ENCODE results near the gene CDKN1A.
"Not testable (repeated sequence)": the region's sequence is repeated elsewhere in the genome, so short reads cannot be mapped to it uniquely, and the experiment has no call there.

Gene CDKN1A

GRCh38 chr6:36695414-36695813 lies 16.9 kb downstream of the CDKN1A start:
- no peak for DNase-seq (ENCODE audit: low read depth in 2 of 2)

- no peak for DNase-seq (ENCODE audit: low read depth in 2 of 2)
These were observed 19.0 kb downstream of the CDKN1A start, which contains the start of gene RAB44 for GRCh38 chr6:36697481-36697903. Gene RAB44 (plus strand): TSS chr6:36697826. CDS start chr6:36704236, 6,410 bp downstream.

DNA sequence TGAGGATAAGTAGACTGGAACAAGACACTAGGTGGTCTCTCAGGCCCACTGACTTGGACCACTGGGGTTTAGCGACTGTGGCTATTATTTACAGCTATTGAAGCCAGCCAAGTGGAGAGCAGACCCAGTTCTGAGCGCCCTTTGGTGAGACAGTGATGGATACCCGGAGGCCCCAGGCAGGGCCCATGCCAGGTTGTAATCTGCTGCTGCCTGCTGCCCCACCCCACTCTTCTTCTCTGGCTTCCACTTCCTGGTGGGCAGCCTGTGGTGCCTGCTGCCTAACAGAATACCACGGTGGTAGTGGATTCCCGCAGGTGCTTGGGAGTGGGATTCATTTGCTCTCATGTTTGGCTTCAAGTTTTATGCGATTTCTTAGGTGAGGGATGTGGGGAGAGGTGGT lies 19.7 kb downstream of the CDKN1A start:
- DNase-seq (ENCODE audit: low read depth in 2 of 2) = no peak

DNA sequence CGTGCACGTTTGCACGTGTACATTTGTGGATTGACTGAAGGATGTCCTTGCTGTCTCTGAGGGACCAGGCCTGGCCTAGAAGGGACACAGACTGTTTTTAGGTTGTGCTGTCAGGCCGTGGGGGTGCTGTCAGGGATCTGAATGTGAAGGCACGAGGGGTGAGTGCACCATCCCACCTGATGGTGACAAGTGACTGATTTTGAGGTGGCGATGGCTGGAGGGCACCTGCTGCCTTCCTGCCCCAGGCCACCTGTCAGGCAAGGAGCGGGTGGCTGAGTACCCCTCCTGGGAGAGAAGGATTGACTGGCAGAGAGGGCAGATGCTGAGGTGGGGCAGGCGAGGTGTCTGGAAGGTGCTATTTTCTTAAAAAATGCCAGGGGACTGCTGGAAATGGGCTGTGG lies 20.4 kb downstream of the CDKN1A start:
- no peak for DNase-seq (ENCODE audit: low read depth in 2 of 2)

- no peak for DNase-seq (ENCODE audit: low read depth in 2 of 2)
These were observed 20.8 kb downstream of the CDKN1A start for GRCh38 chr6:36699348-36699747.

GRCh38 chr6:36700071-36700812 lies 21.7 kb downstream of the CDKN1A start:
- no peak for DNase-seq (ENCODE audit: low read depth in 2 of 2)

DNA sequence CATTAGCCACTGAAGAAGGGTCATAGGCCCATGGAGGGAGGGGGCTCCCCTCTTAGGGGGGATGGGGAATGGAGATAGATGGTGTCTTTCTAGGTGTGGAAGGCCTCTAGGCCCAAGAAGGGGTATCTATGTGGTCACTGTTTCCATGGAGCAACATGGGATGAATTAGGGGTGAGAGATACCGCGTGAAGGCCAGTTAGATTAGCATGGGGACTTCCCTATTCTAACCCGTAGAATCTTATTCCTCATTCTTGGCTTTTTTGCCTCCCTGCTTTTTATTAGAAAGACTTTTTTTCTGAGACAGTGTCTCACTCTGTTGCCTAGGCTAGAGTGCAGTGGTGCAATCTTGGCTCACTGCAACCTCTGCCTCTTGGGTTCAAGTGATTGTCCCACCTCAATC lies 22.3 kb downstream of the CDKN1A start:
- no peak for DNase-seq (ENCODE audit: low read depth in 2 of 2)

- DNase-seq (ENCODE audit: low read depth in 2 of 2) = no peak
These were observed 23.0 kb downstream of the CDKN1A start for GRCh38 chr6:36701401-36701991.

GRCh38 chr6:36702656-36703055 lies 24.1 kb downstream of the CDKN1A start:
- no peak for DNase-seq (ENCODE audit: low read depth in 2 of 2)

- DNase-seq (ENCODE audit: low read depth in 2 of 2) = no peak
These were observed 24.6 kb downstream of the CDKN1A start for GRCh38 chr6:36703081-36703606.

GRCh38 chr6:36703982-36704381 lies 25.5 kb downstream of the CDKN1A start:
- no peak for DNase-seq (ENCODE audit: low read depth in 2 of 2)

- DNase-seq (ENCODE audit: low read depth in 2 of 2) = not testable (repeated sequence)
These were observed 26.6 kb downstream of the CDKN1A start for GRCh38 chr6:36704961-36705577.

DNA sequence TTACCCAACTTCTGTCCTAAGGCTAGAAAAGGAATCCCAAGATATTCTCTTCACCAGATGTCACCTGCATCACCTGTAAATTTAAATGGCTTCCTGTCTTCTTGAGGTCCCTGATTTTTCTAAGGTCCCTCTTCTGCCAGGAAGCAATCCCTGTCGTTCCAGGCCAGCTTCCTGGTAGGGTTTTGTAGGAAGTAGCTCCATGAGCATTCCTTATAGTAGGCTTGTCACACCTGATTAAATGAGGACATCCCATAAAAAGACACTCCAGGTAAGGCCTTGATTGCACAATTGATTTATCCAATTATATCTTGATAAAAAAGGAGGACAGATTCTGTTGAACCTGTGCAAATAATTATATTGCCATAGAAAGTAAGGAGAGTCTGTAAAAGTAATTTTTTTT lies 27.8 kb downstream of the CDKN1A start:
- no peak for DNase-seq (ENCODE audit: low read depth in 2 of 2)

DNA sequence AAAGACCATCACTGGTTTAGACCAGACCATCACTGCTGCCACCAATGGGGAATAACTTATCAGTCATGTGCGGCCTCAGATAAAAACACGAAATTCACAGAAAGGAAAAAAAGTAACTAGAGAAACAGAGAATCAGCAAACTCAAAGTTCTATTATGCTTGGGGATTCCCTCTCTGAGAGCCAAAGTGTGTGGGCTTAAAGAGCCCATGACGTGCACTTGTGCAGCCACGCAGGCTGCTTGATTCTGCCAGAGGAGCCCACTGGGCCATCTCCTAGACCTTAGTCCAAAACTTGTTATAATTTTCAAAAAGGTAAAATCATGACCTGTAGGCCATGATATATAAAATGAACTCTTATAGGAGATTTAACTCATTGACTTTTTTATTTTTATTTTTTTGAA lies 34.3 kb downstream of the CDKN1A start:
- no peak for DNase-seq (ENCODE audit: low read depth in 2 of 2)

DNA sequence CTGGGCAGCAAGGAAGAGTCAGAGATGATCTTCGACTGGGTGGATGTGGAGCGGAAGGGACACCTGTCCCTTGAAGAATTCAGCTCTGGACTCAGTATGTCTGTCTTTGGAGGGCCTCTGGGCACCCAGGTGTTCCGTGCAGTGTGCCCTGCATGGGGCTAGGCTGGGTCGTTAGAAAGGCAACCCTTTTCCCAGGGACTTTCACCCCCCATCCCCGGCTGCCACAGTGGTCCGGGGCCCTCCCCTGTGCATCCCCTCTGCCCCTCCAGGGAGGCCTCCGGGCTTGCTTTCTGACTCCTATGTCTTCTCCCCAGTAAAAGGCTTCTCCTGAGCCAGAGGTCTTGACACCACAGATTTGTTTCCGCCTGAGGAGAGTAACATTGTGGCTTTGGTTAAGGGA lies 35.3 kb downstream of the CDKN1A start:
- DNase-seq (ENCODE audit: low read depth in 2 of 2) = no peak

- no peak for DNase-seq (ENCODE audit: low read depth in 2 of 2)
These were observed 36.0 kb downstream of the CDKN1A start for GRCh38 chr6:36714511-36714910.

DNA sequence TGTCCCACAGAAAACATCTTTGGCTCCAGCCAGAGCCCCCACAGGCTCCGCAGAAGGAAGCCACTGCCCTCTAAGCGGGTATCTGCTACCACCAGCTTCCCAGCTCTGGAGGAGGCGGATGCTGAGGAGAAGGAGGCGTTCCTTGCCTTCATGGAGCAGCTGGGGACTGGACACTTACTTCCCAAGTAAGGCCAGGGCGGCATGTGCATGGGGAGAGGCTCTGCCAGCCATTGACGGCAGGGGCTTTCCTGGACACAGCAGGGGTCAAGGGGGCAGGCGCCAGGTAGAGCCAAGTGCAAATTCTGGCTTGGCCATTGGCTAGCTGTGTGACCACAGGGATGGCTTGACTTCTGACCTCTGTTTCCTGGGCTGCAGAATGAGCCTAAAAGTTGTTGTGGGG lies 37.0 kb downstream of the CDKN1A start:
- no peak for DNase-seq (ENCODE audit: low read depth in 2 of 2)

DNA sequence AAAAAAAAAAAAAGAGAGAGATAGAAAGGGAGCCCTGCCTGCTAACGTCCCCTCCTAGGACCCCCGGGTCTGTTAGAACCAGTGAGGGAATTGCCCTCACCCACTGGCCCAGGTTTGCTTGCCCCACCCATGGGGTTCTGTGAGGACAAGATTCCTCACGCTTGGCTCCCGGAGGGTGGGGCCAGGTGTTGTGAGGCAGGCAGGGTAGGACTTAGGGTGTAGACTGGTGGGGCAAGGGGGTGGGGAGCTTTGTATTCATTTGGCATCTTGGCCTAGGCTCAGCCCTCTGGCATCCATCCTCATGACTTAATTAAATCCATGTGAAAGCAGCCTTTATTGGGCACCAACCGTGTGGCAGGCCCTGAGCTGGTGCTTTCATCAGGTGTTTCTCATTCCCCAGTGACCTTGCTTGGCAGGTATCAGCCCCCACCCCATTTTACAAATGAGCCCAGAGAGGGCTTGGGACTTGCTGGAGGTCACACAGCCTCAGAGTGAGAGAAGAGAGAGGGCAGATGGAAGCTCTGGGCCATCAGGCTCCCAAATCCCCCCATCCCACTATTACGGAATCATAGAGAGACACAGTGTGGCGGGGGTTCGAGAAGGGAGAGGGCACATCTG lies 38.1 kb downstream of the CDKN1A start:
- no peak for DNase-seq (ENCODE audit: low read depth in 2 of 2)

DNA sequence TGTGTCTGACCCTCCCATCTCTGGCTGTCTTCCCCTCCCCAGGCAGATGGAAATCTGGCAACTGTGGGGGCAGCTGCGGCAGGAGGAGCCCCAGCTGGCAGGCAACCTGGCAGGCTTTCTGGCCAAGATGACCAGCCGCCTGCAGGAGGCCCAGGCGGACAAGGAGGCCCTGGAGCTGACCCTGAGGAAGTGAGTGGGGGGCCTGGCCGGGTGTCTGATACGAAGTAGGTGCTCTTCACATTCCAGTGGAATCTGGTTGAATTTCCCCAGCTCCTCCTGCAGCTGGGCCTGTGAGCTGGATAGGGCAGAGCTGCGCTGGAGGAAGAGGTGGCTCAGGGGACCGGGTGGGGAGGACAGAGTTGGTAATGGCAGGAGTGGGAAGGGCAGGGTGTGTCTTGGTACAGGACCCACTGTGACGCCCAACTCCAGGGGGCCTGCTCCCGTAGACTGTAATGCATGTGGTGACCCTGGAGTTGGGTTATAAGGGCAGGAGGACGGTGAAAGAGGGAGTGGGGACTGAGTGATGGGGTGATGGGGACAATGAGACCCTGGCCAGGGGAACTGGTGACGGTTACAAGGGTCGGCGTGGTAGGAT lies 38.8 kb downstream of the CDKN1A start:
- DNase-seq (ENCODE audit: low read depth in 2 of 2) = no peak

DNA sequence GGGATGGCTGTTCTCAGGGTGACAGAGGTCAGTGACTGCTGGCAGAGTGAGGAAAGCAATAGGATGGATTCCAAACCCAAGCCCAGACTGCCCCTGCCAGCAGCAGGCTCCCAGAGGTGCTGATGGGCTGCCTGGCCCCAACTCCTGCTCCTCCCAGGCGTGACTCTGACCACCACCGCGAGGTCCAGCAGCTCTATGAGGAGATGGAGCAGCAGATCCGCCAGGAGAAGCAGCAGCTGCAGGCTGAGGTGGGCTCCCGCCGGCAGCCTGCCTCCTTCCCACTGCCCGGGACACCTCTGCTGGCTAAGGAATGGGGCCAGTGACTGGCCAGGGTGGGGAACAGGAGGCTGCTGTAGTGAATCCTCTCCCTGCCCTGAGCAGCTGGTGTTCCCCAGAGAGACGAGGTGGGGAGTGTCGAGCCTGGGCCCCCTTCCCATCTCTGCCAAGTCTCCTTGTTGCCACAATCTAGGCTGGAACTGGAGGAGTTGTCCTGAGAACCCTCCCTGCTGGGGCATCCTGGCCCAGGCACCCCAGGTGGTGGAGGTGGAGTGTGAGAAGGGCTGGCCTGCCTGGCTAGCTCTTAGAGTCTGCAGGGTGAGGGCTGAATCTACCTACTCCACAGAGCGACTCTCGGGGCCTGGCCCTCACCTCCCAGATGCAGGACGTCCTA lies 39.5 kb downstream of the CDKN1A start:
- no peak for DNase-seq (ENCODE audit: low read depth in 2 of 2)

- no peak for DNase-seq (ENCODE audit: low read depth in 2 of 2)
These were observed 40.0 kb downstream of the CDKN1A start for GRCh38 chr6:36718560-36718959.

All from stimulated activated CD4-positive, alpha-beta T cell treated with anti-CD3 and anti-CD28 coated beads, Interleukin-1b, Interleukin-23, amount 100 ng/mL, for 4 hours (primary cell).